Measurements from ENCODE around the gene AKT3.
"Not testable (repeated sequence)": the region's sequence is repeated elsewhere in the genome, so short reads cannot be mapped to it uniquely, and the experiment has no call there.

AKT3 gene

DNA sequence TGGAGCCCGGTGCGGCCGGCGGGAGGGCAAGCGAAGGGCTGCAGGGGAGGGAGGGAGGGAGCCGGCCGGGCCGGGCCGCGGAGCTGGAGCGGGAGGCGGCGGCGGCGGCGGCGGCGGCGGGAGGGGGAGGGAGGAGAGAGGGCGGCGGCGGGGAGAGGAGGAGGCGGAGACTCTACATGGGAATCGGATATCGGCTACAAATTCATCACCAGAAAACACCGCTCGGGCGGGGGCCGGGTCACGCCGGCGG, at the start of gene AKT3:
Gene AKT3 (minus strand): TSS at position 42 of the 250 bp plus-strand sequence. CDS start 7,073 bp downstream, outside the sequence.
- DNase-seq (ENCODE audit: low read depth), result peak; percentile 76

DNA sequence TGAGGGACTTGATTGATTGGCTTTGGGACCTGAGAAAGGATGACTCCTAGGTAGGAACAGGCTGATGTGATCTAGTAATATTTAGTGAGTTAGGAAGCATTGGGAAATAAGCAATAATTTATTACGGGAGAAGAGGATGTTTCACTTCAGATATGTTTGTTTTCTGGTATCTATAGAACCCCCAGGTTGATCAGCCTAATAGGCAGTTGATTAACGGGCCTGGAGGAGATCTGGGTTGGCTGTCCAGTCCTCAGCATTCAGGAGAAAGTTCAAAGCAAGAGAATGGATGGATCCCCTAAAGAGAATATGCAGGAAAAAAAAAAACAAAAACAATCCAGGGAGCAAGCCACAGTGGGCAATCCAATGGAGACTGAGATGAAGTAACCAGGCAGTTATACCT, 48.2 kb upstream of the AKT3 start:
- DNase-seq (ENCODE audit: low read depth), result no peak

DNA sequence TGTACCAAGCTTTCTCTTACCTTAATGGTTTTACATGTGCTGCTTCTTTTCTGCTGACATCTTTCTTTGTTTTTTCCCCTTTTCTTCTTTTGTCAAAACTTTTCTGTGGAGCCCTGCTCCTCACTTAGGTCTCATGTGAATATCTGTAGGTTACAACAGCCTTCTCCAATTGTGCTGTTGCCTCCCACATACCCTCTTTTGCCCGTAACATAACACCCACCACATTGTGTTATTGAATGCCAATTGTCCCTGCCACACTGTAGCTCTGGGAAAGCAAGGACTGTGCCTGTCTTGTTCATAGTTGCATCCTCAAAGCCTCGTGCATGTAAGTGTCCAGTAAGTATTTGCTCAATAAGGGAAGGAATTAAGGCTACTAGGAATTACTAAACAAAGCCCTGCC, 46.3 kb upstream of the AKT3 start:
- no peak for DNase-seq (ENCODE audit: low read depth)

DNA sequence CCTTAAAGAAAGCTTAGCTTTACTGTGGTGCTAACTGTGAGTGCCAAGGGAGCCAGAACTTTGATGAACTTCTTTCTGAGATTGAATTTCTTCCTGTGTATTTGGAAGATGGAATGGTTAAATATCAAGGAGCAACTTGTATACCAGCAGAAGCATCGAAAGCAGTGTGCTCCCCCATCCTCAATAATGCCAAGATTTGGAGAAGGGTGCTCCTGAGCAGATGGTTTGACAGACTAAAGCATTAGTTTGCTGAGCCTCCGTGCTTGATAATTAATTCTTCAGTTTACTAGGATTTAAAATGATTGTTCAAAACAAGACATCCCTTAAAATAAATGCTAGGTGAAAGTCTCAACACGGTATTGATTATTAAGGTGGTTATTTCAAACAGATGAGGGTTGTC, 42.4 kb upstream of the AKT3 start:
- DNase-seq (ENCODE audit: low read depth), result no peak

DNA sequence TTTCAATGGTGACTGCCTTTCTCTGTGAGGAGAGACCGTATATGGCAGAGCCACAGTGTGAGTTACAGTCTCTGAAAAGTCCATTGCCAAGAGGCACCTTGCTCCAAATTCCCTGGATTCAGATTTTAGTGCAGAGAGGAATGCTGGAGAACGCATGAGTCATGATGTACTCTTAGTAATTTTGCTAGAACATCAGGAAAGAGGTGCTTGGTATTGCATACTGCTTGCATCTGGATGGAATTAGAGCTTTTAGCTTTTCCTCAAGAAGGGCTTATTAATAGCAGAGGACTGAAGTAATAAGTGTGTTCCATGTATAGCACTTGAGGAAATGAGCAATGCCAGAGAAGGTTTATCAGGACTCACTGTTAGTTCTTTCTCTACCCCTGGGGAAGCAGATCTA, 40.5 kb upstream of the AKT3 start:
- DNase-seq (ENCODE audit: low read depth), result peak; percentile 23

DNA sequence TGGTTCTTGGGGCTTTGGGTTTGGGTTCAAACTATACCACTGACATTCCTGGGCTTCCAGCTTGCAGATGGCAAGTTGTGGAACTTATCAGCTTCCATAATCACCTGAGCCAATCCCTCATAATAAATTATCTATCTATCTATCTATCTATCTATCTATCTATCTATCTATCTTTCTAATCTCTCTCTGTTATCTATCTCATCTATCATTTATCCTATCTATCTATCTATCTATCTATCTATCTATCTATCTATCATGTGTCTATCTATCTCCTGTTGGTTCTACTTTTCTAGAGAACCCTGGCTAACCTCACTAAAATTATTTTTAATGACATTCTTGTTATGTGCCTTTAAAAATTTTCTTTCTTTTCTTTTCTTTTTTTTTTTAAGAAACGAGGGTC, 35.8 kb upstream of the AKT3 start:
- DNase-seq (ENCODE audit: low read depth), result no peak

DNA sequence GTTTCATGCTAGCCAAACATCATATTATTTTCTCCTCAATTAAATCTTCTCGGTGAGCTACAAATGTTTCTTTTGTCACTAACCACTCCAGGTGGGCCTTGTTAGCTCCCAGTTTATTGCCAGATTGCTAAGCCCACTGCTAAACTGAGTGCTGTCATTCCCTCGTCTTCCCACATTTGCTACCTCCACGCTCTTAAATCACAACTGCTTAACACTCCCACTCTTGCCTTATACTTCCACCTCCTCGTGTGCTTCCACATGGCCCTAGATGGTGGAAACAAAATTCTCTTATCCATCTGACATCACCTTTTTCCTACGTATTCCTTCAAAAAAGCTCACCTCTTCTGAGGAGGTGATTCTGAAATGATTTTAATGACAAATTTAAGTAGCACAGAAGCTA, 34.6 kb upstream of the AKT3 start:
- no peak for DNase-seq (ENCODE audit: low read depth)

DNA sequence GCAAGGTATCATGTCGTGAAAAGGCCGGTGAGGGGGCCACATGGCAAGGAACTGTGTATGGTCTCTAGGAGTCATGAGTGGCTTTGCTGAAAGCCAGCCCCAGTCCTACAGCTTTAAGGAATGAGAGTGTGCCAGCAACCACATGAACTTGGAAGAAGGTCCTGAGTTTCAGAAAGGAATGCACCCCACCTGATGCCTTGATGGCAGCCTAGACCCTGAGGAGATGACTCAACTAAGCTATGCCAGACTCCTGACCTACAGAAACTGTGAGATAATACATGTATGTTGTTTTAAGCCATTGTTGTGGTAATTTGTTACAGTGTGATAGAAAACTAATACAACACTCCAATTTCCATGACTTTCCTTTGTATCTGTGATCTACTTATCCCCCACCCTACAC, 33.5 kb upstream of the AKT3 start:
- DNase-seq (ENCODE audit: low read depth), result peak; percentile 9

DNA sequence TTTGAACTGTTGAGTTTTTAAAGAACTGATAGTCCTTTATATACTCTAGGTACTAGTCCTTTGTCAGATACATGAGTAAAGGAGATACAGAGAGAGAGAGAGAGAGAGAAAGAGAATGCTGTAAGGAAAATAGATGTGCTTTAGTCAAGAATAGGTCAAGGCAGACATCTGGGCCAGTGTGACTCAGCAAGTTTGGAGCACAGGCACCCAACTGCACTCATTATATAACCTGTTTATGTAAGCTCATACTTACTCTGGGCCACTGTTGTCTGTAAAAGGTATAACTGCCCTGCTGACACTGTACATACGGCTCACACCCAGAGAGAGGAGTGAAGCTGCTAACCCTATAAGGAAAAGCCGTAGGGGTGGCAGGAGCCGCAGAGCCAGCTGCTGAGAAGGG, 32.2 kb upstream of the AKT3 start:
- DNase-seq (ENCODE audit: low read depth), result peak; percentile 29

DNA sequence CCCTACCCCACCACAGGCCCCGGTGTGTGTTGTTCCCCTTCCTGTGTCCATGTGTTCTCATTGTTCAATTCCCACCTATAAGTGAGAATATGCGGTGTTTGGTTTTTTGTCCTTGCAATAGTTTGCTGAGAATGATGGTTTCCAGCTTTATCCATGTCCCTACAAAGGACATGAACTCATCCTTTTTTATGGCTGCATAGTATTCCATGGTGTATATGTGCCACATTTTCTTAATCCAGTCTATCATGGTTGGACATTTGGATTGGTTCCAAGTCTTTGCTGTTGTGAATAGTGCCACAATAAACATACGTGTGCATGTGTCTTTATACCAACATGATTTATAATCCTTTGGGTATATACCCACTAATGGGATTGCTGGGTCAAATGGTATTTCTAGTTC, 27.0 kb upstream of the AKT3 start:
- not testable (repeated sequence) for DNase-seq (ENCODE audit: low read depth)

DNA sequence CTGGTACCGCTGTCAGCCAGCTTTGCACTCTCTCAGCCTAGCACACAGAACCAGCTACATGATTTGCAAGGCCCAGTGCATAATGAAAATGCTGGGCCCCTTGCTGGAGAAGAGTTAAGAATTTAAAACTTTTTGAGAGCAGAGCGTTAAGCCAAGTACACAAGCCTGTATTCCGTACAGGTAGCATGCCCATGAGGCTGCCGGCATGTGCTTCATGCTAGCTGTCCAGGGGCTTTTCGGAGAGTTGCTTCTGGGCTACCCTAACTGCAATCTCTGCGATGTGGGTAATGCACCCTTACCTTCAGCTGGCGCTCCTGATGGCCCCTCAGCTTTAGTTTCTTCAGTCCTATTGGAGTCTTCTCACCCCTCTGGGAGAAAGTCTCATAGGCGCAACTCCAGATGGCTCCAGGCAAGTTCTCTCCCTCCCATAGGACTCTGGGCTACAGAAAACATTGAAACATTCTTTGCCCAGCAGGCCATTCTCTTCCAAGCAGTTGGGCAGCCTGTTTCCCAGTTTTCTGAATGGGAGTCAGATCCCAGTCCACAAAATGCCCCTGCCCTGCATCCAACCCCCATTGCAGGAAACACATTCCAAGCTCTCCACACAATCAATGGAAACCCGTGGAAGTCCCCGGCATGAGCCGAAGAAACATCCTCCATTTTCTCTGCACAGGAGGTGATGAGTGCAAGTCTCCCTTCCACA, 5.7 kb upstream of the AKT3 start:
- DNase-seq (ENCODE audit: low read depth), result no peak

DNA sequence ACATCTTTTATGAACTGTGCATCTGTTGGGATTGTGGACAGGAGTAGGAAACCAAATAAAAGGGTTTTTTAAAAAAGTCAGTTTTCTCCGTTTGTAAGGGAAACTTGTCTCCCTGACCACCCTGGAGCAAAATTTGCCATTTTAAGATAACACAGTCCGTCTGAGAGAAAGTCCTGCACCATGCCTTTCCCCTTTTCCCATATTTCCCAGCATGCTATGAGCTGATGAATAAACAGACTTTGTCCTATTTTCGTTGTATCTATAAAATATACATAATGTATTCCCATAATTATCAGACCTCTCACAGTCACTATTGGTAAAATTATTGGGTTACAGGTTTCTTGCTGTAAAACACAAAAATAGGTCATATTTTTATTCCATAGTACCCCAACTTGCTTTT, 1.7 kb upstream of the AKT3 start:
- no peak for DNase-seq (ENCODE audit: low read depth)

DNA sequence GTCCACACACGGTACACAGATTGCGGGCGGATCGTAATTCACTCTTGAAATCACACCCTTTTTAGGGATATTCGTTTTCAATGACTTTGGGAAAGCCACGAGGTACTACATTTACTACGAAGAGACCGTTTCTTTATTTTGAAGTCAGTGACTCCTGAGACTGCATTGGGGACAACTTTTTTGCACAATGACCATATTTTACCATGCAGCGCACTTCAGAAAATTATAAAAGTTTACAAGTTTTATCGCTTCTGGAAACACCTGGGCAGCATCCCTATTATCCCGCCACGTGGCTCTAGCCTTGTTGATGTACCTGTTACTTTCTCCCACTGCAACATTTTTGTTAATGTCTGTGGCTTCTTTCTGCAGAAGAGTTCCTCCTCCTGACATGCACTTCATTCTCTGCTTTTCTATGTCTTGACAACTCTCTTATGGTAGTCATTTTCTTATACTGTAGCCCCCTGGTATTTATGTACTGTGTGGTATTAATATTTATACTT, 1.3 kb upstream of the AKT3 start:
- DNase-seq (ENCODE audit: low read depth), result no peak

DNA sequence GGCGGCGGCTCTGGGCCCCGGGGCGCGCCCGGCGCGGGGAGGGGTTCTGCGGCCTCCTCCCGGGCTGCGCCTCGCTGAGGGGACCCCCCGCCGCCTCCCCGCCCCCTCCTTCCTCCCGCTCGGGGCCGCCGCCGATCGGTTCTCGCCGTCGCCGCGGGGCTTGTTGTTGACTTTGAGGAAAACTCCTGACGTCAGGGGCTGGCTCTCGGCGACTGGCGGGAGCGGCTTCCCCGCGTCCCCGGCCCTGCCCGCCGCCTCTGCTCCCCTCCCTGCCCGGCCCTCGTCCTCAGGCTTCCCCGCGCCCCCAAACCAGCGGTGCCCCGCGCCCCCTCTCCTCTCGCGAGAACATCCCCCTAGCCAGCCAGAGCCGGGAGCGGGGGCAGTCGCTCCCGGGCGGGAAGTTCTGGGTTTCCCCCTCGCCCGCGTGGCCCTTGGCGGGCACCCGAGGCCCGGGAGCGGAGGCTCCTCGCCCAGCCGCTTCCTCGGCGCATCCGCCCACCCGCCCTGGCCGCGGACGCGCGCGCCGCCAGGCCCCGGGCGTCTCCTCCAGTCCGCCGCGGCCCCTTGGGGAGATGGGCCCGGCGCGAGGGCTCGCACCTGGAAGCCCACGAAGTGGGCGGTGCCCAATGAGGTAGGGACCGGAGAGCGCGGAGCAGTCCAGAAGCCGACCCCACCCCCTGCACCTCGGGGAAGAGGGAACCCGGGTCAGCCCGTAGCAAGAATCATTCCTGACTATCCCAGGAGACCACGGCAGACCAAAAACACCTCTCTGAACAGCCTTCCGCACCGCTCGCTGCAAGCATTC, 611 bp upstream of the AKT3 start:
- DNase-seq (ENCODE audit: low read depth), result no peak

DNA sequence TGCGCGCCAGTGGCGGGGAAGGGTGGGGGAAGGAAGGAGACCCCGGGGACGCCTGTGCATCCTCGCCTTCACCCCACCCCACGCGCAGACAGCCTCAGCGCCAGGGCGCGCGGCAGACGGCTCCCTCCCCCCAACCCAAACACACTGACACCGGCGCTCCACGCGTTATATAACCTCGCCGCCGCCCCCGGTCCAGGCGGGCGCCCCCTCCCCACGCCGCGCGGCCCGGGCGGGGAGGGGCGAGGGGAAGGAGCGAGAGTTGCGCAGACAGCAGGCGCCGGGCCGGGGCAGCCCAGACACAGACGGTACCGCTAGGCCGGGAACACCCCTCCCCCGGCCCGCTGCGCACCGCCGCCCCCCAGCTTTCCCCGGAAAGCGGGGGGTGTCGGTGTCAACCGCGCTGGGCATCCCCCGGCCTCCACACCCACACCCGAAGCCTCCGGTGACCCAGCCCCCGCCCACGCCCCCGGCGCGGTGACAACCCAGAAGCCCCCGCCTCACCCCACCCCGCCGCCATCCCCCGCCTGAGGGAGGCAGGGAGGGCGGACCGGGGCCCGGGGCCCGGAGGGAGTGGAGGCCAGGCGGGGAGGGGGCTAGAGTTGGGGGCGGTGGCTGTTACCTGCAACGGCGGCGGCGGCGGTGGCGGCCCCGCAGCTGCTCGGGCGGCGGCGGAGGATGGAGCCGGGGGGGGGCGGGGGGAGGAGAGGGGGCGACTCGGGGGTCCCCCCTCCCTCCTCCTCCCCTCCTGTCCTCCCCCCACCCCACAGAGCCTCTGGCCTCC, 432 bp downstream of the AKT3 start:
- no peak for DNase-seq (ENCODE audit: low read depth)

DNA sequence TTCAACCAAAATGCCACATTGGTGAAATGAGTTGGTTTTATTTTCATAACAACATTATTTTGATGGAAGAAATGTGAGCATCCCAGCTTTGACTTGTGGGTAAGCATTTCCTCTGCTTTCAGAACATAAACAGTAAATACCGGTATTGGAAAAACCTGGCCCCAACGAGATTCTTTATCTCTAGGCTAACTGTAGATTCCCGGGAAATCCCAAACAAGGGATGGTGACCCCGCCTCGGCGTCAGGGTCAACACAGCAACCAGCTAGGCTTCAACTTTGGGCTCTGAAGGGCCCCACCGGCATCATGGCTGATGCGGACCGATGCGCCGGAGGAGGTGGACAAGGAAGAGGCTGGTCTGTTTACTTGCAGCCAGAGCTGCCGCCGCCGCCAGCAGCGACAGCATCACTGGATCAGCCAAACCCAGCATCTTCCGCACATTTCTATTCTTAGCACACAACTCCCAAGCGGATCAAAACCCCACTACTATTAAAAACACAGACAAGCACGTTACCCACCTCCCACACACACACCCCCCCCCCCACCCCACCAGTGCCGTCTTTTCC, 1.1 kb downstream of the AKT3 start:
- DNase-seq (ENCODE audit: low read depth), result peak; percentile 38

DNA sequence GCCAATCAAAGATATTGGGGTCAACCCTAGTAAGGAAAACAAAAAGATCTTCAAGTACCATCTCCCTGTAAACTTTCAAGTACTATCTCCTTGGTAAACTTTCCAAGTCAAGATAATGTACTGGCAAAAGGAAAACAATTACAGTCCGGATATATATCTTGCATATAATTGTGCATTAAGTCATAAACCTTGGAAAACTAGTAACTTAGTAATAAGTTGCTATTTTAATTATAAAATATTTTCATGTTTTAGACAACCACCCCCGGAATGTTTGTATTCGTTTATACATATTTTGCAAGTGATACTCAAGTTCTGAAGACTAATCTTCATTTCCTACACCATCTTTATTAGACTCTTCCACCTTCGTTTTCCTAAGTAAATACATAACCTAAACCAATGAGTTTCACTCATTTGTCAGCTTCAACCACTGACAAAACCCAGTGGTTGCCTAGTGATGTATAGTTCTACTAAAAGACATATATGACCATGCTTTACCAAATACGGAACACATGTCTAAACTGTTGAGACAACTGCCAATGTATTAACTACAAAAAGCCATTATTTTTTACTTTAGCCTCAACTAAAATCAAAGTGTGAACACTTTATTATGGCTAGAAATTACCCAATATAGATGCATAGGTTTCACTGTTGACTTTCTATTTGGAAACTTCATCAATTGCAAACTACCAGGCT, 1.7 kb downstream of the AKT3 start:
- DNase-seq (ENCODE audit: low read depth), result no peak

DNA sequence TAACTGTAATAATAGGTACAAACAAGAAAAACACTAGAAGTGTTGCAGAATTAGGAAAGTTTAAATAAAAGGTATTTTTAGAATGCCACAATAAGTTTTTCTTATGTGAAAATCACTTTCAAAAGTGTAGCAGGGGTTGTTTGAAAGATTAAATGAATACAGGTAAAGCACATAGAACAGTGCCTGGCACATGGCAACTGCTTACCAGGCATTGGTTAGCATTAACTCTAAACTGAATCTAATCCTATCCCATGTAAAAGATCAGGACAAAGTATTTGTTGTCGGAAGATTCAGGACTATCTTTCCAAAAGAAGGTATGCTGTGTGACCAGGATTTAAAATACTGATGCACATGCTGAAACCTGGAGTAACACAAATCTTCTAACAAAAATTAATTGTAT, 3.3 kb downstream of the AKT3 start:
- no peak for DNase-seq (ENCODE audit: low read depth)

DNA sequence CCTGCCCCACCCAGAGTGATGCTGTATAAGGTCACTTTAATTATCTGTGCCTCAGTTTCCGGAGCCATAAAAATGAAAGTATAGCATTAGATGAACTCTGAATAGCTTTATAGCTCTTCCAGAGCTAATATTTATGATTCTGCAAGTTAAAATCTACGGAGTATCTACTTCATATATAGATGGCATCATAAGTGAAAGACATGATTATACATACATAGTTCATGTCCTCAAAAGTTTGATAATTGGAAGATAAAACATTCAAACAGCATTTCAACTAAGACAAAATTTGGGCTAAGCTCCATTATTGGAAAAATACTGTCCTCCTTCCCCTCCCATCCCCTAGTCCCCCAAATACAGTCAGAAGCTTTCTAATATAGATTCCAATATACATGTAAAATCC, 4.2 kb downstream of the AKT3 start:
- DNase-seq (ENCODE audit: low read depth), result no peak

DNA sequence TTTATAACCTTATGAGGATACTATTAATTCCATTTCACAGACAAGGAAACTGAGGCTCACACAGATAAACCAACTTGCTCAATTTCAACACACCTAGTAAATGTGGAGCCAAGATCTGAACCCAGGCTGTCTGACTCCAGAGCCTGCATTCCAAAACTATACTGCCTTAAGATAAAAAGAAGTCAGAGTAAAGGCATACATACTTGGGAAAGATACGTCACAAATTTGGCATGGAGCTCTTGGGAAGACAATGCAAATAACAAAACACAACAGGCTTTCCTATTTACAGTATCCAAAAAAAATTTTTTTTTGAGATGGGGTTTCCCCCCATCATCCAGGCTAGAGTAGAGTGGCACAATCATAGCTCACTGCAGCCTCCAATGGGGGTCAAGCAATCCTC, 5.9 kb downstream of the AKT3 start:
- no peak for DNase-seq (ENCODE audit: low read depth)

DNA sequence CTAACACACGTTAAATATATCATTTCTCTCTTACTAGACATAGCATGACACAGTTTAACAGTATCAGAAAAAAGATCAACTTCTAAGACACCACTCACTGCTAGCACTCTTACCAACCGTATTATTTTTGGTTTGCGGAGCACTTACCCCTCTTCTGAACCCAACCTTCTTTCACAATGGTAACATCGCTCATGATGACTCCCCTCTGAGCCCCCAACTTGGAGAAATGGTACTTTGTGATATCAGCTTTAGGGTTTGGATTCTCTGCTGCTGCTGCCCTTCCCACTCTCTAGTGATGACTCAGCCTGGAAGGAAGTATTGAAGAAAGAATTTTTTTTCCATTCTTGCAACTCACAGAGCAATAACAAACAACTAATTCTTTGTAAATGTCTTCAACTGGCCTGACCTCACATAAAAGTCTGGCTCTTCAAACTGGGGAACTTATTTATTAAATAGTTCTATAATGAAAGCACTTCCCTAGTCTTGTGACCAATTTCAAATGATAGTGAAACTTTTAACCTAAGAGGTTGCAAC, 7.0 kb downstream of the AKT3 start:
- DNase-seq (ENCODE audit: low read depth), result peak; percentile 54

DNA sequence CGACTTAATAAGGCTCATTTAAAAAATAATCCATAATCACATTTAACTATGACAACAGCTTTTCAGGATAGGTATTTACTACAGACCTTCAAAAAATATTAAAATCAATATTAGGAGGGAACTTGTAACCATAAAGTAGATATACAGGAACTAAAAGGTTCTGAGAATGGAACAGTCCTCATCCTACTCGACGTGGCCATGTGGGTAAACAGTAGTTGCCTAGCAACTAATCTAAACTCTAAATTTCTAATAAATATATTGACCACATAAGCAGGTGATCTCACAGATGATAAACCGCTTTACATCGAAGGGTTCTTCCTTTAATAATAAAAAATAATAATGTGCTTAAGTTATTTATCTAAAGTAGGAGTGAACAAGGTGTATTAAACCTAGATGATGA, 7.9 kb downstream of the AKT3 start:
- no peak for DNase-seq (ENCODE audit: low read depth)
